IMR-90 (cell line): ENCODE results near the gene PTPN13. TPM values are rescaled to one million over a fixed set of nuclear protein-coding genes. Genes with fewer than 3 reads are reported as not detected.
A peak's percentile ranks its signal among the peaks of the same experiment; 100 is the strongest.

Experiments used
- ATAC-seq: fragments of 200-7000 bp; cut with Tn5 transposase; 2 replicates; pipeline ENCODE4 v1.9.1; 2020; ENCODE audit warnings: low read depth, mild to moderate bottlenecking, moderate library complexity
- BruUV-seq: library from RNA; stranded (reverse); fragments of 400-500 nt; replicated peaks from 2 replicates; lab custom pipeline; 2021; lab: Mats Ljungman, UMichigan
- CTCF ChIA-PET: fragments of 300-600 bp; formaldehyde crosslinking; extraction: SDS; loops from one replicate; lab custom pipeline; 2021; ENCODE audit warnings: antibody characterized with exemption; lab: Yijun Ruan, JAX
- POLR2A ChIA-PET: fragments of 300-600 bp; sonication (Branson Sonifier 250); formaldehyde crosslinking; loops from one replicate; lab custom pipeline; 2022; ENCODE audit warnings: antibody characterized with exemption; ENCODE audit not compliant: unreplicated experiment; lab: Charles Lee
- DNase-seq: peaks from one replicate; pipeline ENCODE4 v3.0.0; 2013
- H2AFZ ChIP-seq: replicated peaks from 2 replicates; pipeline ENCODE3; 2013; ENCODE audit warnings: low read length, mild to moderate bottlenecking; ENCODE audit not compliant: poor library complexity
- H2AK5ac ChIP-seq: 2 replicates; pipeline ENCODE4 v1.6.1; 2013; ENCODE audit warnings: low read depth, low read length, inconsistent platforms
- H2AK9ac ChIP-seq: replicated peaks from 2 replicates; pipeline ENCODE3; 2013; ENCODE audit warnings: mild to moderate bottlenecking, low read depth, low read length, moderate library complexity; ENCODE audit not compliant: poor library complexity
- H2BK120ac ChIP-seq: 2 replicates; pipeline ENCODE4 v1.6.1; 2013; ENCODE audit warnings: low read depth, low read length, inconsistent platforms
- H2BK15ac ChIP-seq: 3 replicates; pipeline ENCODE4 v1.6.1; 2013; ENCODE audit warnings: low read depth, low read length, inconsistent platforms
- H2BK20ac ChIP-seq: 2 replicates; pipeline ENCODE4 v1.6.1; 2013; ENCODE audit warnings: low read depth, mild to moderate bottlenecking, inconsistent platforms, low read length, moderate library complexity
- H2BK5ac ChIP-seq: 2 replicates; pipeline ENCODE4 v1.6.1; 2013; ENCODE audit warnings: mild to moderate bottlenecking, low read depth, low read length, inconsistent platforms; ENCODE audit not compliant: poor library complexity, severe bottlenecking
- H3K14ac ChIP-seq: replicated peaks from 2 replicates; pipeline ENCODE4 v1.6.1; 2013; ENCODE audit warnings: low read depth, low read length, inconsistent platforms
- H3K18ac ChIP-seq: 2 replicates; pipeline ENCODE4 v1.6.1; 2013; ENCODE audit warnings: low read depth, low read length, control low read depth
- H3K23ac ChIP-seq: 2 replicates; pipeline ENCODE4 v1.6.1; 2013; ENCODE audit warnings: low read depth, low read length, inconsistent platforms
- H3K27ac ChIP-seq: 2 replicates; pipeline ENCODE4 v1.5.1; 2013; ENCODE audit warnings: mild to moderate bottlenecking, control low read depth, low read length; ENCODE audit not compliant: insufficient read depth
- H3K27me3 ChIP-seq: 2 replicates; pipeline ENCODE4 v1.6.1; 2013; ENCODE audit warnings: low read length; ENCODE audit not compliant: control insufficient read depth, insufficient read depth
- H3K36me3 ChIP-seq: 2 replicates; pipeline ENCODE4 v1.6.1; 2013; ENCODE audit warnings: low read length, mixed read lengths; ENCODE audit not compliant: control insufficient read depth, insufficient read depth
- H3K4ac ChIP-seq: 2 replicates; pipeline ENCODE4 v1.6.1; 2013; ENCODE audit warnings: low read depth, low read length, inconsistent platforms
- H3K4me1 ChIP-seq: 2 replicates; pipeline ENCODE4 v1.6.1; 2013; ENCODE audit warnings: low read length, mixed read lengths; ENCODE audit not compliant: control insufficient read depth, insufficient read depth
- H3K4me2 ChIP-seq: 2 replicates; pipeline ENCODE4 v1.6.1; 2013; ENCODE audit warnings: low read depth, mild to moderate bottlenecking, control low read depth, low read length, moderate library complexity
- H3K4me3 ChIP-seq: 2 replicates; pipeline ENCODE4 v1.5.1; 2013; ENCODE audit warnings: low read depth, mild to moderate bottlenecking, control low read depth, low read length, moderate library complexity; ENCODE audit not compliant: insufficient read depth
- H3K56ac ChIP-seq: 2 replicates; pipeline ENCODE4 v1.6.1; 2013; ENCODE audit warnings: low read length, inconsistent platforms; ENCODE audit not compliant: insufficient read depth; ENCODE audit errors: extremely low read depth
- H3K79me1 ChIP-seq, 2 experiments: 2 replicates each; pipeline ENCODE4 v1.6.1; 2013; ENCODE audit warnings: low read length in 2 of 2, inconsistent platforms in 1 of 2, low read depth in 1 of 2
- H3K9ac ChIP-seq: 2 replicates; pipeline ENCODE4 v1.6.1; 2013; ENCODE audit warnings: low read depth, low read length, control low read depth
- H3K9me1 ChIP-seq: 2 replicates; pipeline ENCODE4 v1.6.1; 2013; ENCODE audit warnings: low read length, inconsistent platforms; ENCODE audit not compliant: insufficient read depth
- H3K9me3 ChIP-seq: 2 replicates; pipeline ENCODE4 v1.6.1; 2013; ENCODE audit warnings: low read length; ENCODE audit not compliant: control insufficient read depth, insufficient read depth
- H4K20me1 ChIP-seq: 2 replicates; pipeline ENCODE4 v1.6.1; 2013; ENCODE audit warnings: low read length, inconsistent platforms; ENCODE audit not compliant: insufficient read depth
- H4K5ac ChIP-seq: 2 replicates; pipeline ENCODE4 v1.6.1; 2013; ENCODE audit warnings: mild to moderate bottlenecking, low read depth, low read length, control low read depth
- H4K8ac ChIP-seq, 2 experiments: 2 replicates each; pipeline ENCODE4 v1.6.1; 2013; ENCODE audit warnings: low read depth in 2 of 2, low read length in 2 of 2, control low read depth in 1 of 2, inconsistent platforms in 1 of 2
- H4K91ac ChIP-seq: 2 replicates; pipeline ENCODE4 v1.6.1; 2013; ENCODE audit warnings: low read depth, low read length, inconsistent platforms; ENCODE audit not compliant: insufficient read depth
- BHLHE40 ChIP-seq: fragments of 150-350 bp; IDR thresholded peaks from 2 replicates; pipeline ENCODE4 v1.6.1; 2016; ENCODE audit warnings: mild to moderate bottlenecking, low read depth, low read length
- CEBPB ChIP-seq: IDR thresholded peaks from 2 replicates; pipeline ENCODE4 v1.6.1; 2012; ENCODE audit warnings: low read depth, low read length, improper control_type of control experiment
- CTCF ChIP-seq: conservative IDR thresholded peaks from 2 replicates; pipeline ENCODE4 v1.5.1; 2012; ENCODE audit warnings: mild to moderate bottlenecking, low read depth, low read length, improper control_type of control experiment
- ELK1 ChIP-seq: fragments of 150-350 bp; IDR thresholded peaks from 2 replicates; pipeline ENCODE4 v1.6.1; 2016; ENCODE audit warnings: low read depth, mild to moderate bottlenecking, low read length, moderate library complexity, borderline replicate concordance
- MAFK ChIP-seq: IDR thresholded peaks from 2 replicates; pipeline ENCODE4 v1.6.1; 2012; ENCODE audit warnings: low read depth, low read length, improper control_type of control experiment
- MAZ ChIP-seq: IDR thresholded peaks from 2 replicates; pipeline ENCODE4 v1.6.1; 2012; ENCODE audit warnings: low read depth, mild to moderate bottlenecking, low read length, improper control_type of control experiment, moderate library complexity, borderline replicate concordance
- NFE2L2 ChIP-seq: fragments of 150-350 bp; IDR thresholded peaks from 2 replicates; pipeline ENCODE4 v1.6.1; 2016; ENCODE audit warnings: low read depth, mild to moderate bottlenecking, low read length
- POLR2A ChIP-seq: IDR thresholded peaks from 2 replicates; pipeline ENCODE4 v1.6.1; 2012; ENCODE audit warnings: mild to moderate bottlenecking, low read depth, low read length
- RCOR1 ChIP-seq: IDR thresholded peaks from 2 replicates; pipeline ENCODE4 v1.6.1; 2012; ENCODE audit warnings: mild to moderate bottlenecking, low read length, improper control_type of control experiment; ENCODE audit not compliant: insufficient replicate concordance
- RFX5 ChIP-seq: IDR thresholded peaks from 2 replicates; pipeline ENCODE4 v1.8.0; 2012; ENCODE audit warnings: low read depth, mild to moderate bottlenecking, low read length, moderate library complexity
- SMC3 ChIP-seq: fragments of 150-350 bp; IDR thresholded peaks from 2 replicates; pipeline ENCODE4 v1.6.1; 2016; ENCODE audit warnings: low read depth, mild to moderate bottlenecking, antibody characterized with exemption, low read length, moderate library complexity
- WGBS, 2 experiments: methylation state at CpG; one replicate each; pipeline versions ENCODE4 v1.1.5 to v1.1.7; 2013; ENCODE audit warnings: missing lambda C conversion rate in 2 of 2; ENCODE audit not compliant: insufficient read length in 1 of 2; ENCODE audit errors: extremely low coverage in 2 of 2; 5-methylcytosine and 5-hydroxymethylcytosine counted together
- dilution Hi-C: fragments of 300-500 bp; cut with HindIII; formaldehyde crosslinking; loops from one replicate; pipeline ENCODE4 v1.14.3; 2018; ENCODE audit warnings: low sequenced_read_pairs; ENCODE audit not compliant: unreplicated experiment
- in situ Hi-C: fragments of 300-500 bp; cut with MboI; formaldehyde crosslinking; loops from 3 replicates; pipeline ENCODE4 v1.14.3; 2019; ENCODE audit warnings: low sequenced_read_pairs, inconsistent platforms, mixed read lengths
- intact Hi-C: fragments of 100-400 bp; cut with micrococcal nuclease; formaldehyde crosslinking; loops from 2 replicates; pipeline ENCODE4 v1.10.0; 2022
- polyA plus RNA-seq, 3 experiments: library from polyadenylated mRNA; depleted of rRNA; stranded (reverse); fragments of >200 nt; gene quantifications; 2 replicates each; pipeline ENCODE4 v1.2.3, GENCODE V29; 2012; ENCODE audit warnings: low replicate concordance in 1 of 3
- total RNA-seq: library from RNA; depleted of rRNA; stranded (reverse); fragments of >200 nt; gene quantifications from 2 replicates; pipeline ENCODE4 v1.2.3, GENCODE V29; 2012
- TF ChIP-seq, protein P1 (sequence below): fragments of 150-350 bp; IDR thresholded peaks from 2 replicates; pipeline ENCODE4 v1.6.1; 2017; ENCODE audit warnings: mild to moderate bottlenecking, antibody characterized with exemption, low read length, low read depth

The PTPN13 gene
- total and polyA plus RNA-seq, 2 of the 4 experiments (the other 2 are of a cell fraction): 7.7 to 29.0 TPM

DNA sequence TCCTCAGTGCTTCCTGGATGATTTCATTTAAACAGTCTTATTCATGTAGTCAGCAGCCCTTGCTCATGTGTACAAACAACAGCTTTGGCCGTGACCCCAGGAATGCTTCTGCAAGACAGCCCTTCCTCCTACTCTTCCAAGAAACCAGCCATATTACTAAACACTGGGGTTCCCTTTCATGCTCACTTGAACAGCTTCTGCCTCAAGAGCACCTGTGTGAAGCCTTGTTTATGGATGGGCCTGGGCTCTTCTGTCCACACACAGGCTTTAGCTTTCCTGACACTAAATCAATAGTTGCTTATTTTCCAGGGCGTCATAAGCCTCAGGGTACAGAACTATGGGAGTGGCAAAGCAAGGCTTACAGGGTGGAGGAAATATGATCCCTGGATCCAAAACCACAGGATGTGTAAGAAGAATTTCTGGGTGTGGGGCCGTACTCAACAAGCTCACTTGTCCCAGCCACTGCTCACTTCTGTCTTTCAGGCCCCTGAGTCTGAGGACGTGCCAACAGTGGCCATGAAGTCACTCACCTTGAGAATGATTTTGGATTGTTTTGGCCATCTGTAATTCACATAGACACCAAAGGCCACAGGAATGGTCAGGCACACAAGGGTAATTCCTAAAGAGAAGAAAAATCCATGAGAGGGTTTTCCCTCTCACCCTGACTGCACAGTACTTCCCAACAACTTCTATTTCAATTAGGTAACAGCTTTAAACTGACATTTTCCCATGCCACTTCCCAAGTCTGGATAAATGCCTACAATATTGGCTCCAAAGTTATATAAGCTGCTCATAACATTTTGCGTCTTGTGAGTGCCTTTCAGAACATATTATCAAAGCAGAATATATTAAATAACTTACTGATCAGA lies 237.4 kb downstream of the PTPN13 start:
- peak overlapping the region; percentile 96 for H2BK5ac ChIP-seq
- peak overlapping the region; percentile 88 for H4K91ac ChIP-seq
- H2AK9ac ChIP-seq: peak overlapping the region; percentile 30
- peak overlapping the region; percentile 78 for H3K56ac ChIP-seq
- DNase-seq: peak; percentile 96
- peak overlapping the region; percentile 44 for H4K5ac ChIP-seq
- dilution Hi-C loops: no loop called here
- H3K4me1 ChIP-seq: peaks cover 23% of the 10 kb centered on the region
- no peaks in the 10 kb centered on the region for H3K79me1 ChIP-seq
- H3K9ac ChIP-seq: peak overlapping the region; percentile 21; the same call in 1 of the 2 replicates
- H3K9me1 ChIP-seq: peaks cover 20% of the 10 kb centered on the region
- intact Hi-C loops: loop anchor here (5.0 kb wide), 1 partner anchor 61 kb away; the partner anchor contains the start of gene C4orf36
- H3K4me2 ChIP-seq: peak overlapping the region; percentile 42
- no peaks in the 10 kb centered on the region for H4K20me1 ChIP-seq
- no peaks in the 10 kb centered on the region for H3K27me3 ChIP-seq
- ChIA-PET POLR2A (interaction anchor here (1.0 to 1.3 kb wide), 2 partner anchors 9 to 12 kb away, joined by 3 to 6 read pairs; no protein-coding TSS in a partner anchor), CTCF (interaction anchor here (0.7 to 0.9 kb wide), 3 partner anchors 10 to 336 kb away, joined by 3 to 4 read pairs (median 3); no protein-coding TSS in a partner anchor)
- peak overlapping the region; percentile 97 for H2BK120ac ChIP-seq
- H3K27ac ChIP-seq: peak overlapping the region; percentile 71
- peak overlapping the region; percentile 95 for H2BK20ac ChIP-seq
- peak overlapping the region; percentile 76 for H3K14ac ChIP-seq
- no TSS peak for BruUV-seq
- H3K4me3 ChIP-seq: no peak overlapping the region
- H4K8ac ChIP-seq: peak overlapping the region; percentile 0 to 91; a peak in 3 of 4 replicates
- peak overlapping the region; percentile 81; the same call in 1 of the 2 replicates for H2AK5ac ChIP-seq
- 0 out of 2 replicates have a peak, but pooled peaks cover 2% of the 10 kb centered on the region for H3K9me3 ChIP-seq
- H2AFZ ChIP-seq: peak overlapping the region; percentile 86
- H3K4ac ChIP-seq: peak overlapping the region; percentile 89
- H3K18ac ChIP-seq: peak overlapping the region; percentile 49
- peak overlapping the region; percentile 87 for H3K23ac ChIP-seq
- H2BK15ac ChIP-seq: peak overlapping the region; percentile 71; the same call in 2 of the 3 replicates
- in situ Hi-C loops: no loop called here
- WGBS, 2 experiments: no CpG with 5 or more reads among the region's 5 CpGs
- no peaks in the 10 kb centered on the region for H3K36me3 ChIP-seq
- peak; percentile 90 for ATAC-seq
- TF ChIP-seq BHLHE40 (peak; percentile 61; the same call in 1 of the 2 replicates), RCOR1 (peak; percentile 32), CEBPB (peak; percentile 69), RFX5 (no peak), ELK1 (no peak), SMC3 (no peak), MAZ (no peak; the same call in 1 of the 2 replicates), MAFK (0 out of 2 replicates have a peak, but pooled peaks have one; percentile 20), CTCF (no peak), POLR2A (no peak), NFE2L2 (no peak)
- TF ChIP-seq, protein P1, sequence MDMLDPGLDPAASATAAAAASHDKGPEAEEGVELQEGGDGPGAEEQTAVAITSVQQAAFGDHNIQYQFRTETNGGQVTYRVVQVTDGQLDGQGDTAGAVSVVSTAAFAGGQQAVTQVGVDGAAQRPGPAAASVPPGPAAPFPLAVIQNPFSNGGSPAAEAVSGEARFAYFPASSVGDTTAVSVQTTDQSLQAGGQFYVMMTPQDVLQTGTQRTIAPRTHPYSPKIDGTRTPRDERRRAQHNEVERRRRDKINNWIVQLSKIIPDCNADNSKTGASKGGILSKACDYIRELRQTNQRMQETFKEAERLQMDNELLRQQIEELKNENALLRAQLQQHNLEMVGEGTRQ: no peak
